ENCODE results near the gene GRID2. TPM values are rescaled to one million over a fixed set of nuclear protein-coding genes. Genes with fewer than 3 reads are reported as not detected.

Gene GRID2
- total RNA-seq, 2 donors from 2014 or later: 27.3 to 40.4 TPM

DNA sequence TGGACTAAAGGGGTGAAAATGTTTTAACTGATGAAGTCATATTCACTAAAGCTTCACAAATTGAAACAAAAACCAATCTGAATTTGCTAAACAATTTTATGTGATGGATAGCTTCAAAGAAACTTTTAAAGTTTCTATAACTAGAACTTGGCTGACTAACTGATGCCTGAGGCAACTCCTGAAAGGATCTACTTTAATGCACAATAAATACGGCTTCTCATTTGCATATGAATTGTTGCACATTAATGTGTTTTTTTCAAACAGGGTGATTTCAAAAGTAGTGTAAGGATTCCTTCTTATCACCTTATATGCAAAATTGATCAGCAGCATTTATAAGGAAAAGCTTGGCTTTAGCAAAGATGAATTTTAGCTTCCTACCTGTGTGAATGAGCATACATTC lies 1466.4 kb downstream of the GRID2 start:
- no peaks in the 10 kb centered on the region for H3K4me1 ChIP-seq (ENCODE audit: control insufficient read depth, insufficient read depth, low read length)

DNA sequence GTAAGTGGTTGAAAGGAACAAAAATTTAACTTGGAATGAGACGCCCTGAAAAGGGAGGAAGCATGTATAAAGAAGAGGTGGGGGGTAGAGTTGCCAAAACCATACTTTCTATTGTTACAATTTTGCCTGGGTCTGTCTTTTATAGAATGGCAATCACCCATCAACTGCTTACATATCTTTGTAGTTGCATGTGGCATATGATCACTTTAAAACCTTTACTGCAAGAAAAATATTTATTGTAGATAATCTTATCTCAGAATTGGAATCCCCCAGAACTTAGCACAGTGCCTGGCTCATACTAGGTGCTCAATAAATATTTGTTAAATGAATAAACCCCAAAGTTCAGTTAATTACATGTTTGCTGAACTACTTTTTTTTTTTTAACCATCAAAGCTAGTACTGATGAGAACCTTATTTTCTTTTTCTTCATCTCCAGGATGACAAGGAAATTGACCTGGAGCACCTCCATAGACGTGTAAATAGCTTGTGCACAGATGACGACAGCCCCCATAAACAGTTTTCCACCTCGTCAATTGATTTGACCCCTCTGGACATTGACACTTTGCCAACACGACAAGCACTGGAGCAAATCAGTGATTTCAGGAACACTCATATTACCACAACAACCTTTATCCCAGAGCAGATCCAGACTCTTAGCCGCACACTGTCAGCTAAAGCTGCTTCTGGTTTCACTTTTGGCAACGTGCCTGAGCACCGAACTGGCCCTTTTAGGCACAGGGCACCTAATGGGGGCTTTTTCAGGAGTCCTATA lies 1468.1 kb downstream of the GRID2 start:
- Mint-ChIP-seq H3K9me3 (no peaks in the 10 kb centered on the region), H3K36me3 (ENCODE audit: low read depth) (peaks cover 2% of the 10 kb centered on the region), H3K27me3 (ENCODE audit: insufficient read depth) (no peaks in the 10 kb centered on the region), H3K4me1 (no peaks in the 10 kb centered on the region), H3K27ac (no peak overlapping the region), H3K4me3 (no peak overlapping the region)
- 90 to 92% methylated on average over 6 to 8 of the region's 8 CpGs for WGBS, 2 experiments (ENCODE audit: insufficient coverage in 1 of 2, insufficient read length in 1 of 2)
- Histone ChIP-seq H3K27ac (ENCODE audit: low read depth, low read length) (no peak overlapping the region), H3K4me1 (ENCODE audit: control insufficient read depth, insufficient read depth, low read length) (no peaks in the 10 kb centered on the region), H3K27me3 (ENCODE audit: control insufficient read depth, insufficient read depth, low read length, poor library complexity, severe bottlenecking) (no peaks in the 10 kb centered on the region), H3K36me3 (ENCODE audit: control insufficient read depth, insufficient read depth, low read length) (no peaks in the 10 kb centered on the region), H3K9me3 (ENCODE audit: control insufficient read depth, low read length) (no peaks in the 10 kb centered on the region), H3K4me3 (ENCODE audit: low read length) (no peak overlapping the region), H3K9ac (ENCODE audit: extremely low read depth, low read length, poor library complexity, severe bottlenecking) (no peak overlapping the region)
- TF ChIP-seq CTCF (conservative IDR thresholded peaks at IDR 0.05): no peak
- no peak for DNase-seq

More for the DNA sequence above, 1466.4 kb downstream of the GRID2 start:
- H3K4me1 Mint-ChIP-seq: no peaks in the 10 kb centered on the region
- Histone ChIP-seq H3K4me3 (ENCODE audit: low read length) (no peak overlapping the region), H3K9ac (ENCODE audit: extremely low read depth, low read length, poor library complexity, severe bottlenecking) (no peak overlapping the region), H3K9me3 (ENCODE audit: control insufficient read depth, low read length) (no peaks in the 10 kb centered on the region), H3K36me3 (ENCODE audit: control insufficient read depth, insufficient read depth, low read length) (no peaks in the 10 kb centered on the region), H3K27me3 (ENCODE audit: control insufficient read depth, insufficient read depth, low read length, poor library complexity, severe bottlenecking) (no peaks in the 10 kb centered on the region), H3K27ac (ENCODE audit: low read depth, low read length) (no peak overlapping the region)
- H3K36me3 Mint-ChIP-seq (ENCODE audit: low read depth): peaks cover 2% of the 10 kb centered on the region
- H3K27me3 Mint-ChIP-seq (ENCODE audit: insufficient read depth): no peaks in the 10 kb centered on the region
- 100% methylated on average over 1 of the region's 1 CpG; no CpG with 5 or more reads in 1 of the 2 experiments for WGBS, 2 experiments (ENCODE audit: insufficient coverage in 1 of 2, insufficient read length in 1 of 2)
- H3K4me3 Mint-ChIP-seq: no peak overlapping the region
- no peaks in the 10 kb centered on the region for H3K9me3 Mint-ChIP-seq
- H3K27ac Mint-ChIP-seq: no peak overlapping the region
- TF ChIP-seq CTCF (conservative IDR thresholded peaks at IDR 0.05): no peak
- DNase-seq: no peak

DNA sequence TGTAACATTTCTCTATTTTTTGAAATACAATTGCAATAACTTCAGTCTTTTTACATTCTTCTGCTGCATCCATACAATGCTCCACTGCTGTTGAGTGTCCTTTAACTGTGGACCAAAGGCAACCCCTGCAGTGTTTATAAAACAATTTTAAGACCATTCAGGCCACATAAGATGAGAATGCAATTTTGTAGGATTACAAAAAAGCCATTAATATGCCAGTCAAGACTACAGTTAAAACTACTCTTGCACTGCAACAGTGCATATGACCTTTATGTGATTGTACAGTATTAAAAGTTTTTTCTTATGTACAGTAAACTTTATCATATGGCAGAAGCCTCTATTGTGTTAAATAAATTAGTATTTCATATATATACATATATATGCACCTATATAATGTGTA lies 1469.1 kb downstream of the GRID2 start:
- no peaks in the 10 kb centered on the region for H3K4me1 ChIP-seq (ENCODE audit: control insufficient read depth, insufficient read depth, low read length)

More for the DNA sequence above, 1469.1 kb downstream of the GRID2 start:
- Mint-ChIP-seq H3K4me3 (no peak overlapping the region), H3K27ac (no peak overlapping the region), H3K27me3 (ENCODE audit: insufficient read depth) (no peaks in the 10 kb centered on the region), H3K36me3 (ENCODE audit: low read depth) (peaks cover 2% of the 10 kb centered on the region), H3K9me3 (no peaks in the 10 kb centered on the region), H3K4me1 (no peaks in the 10 kb centered on the region)
- Histone ChIP-seq H3K27me3 (ENCODE audit: control insufficient read depth, insufficient read depth, low read length, poor library complexity, severe bottlenecking) (no peaks in the 10 kb centered on the region), H3K36me3 (ENCODE audit: control insufficient read depth, insufficient read depth, low read length) (no peaks in the 10 kb centered on the region), H3K4me3 (ENCODE audit: low read length) (no peak overlapping the region), H3K9me3 (ENCODE audit: control insufficient read depth, low read length) (no peaks in the 10 kb centered on the region), H3K9ac (ENCODE audit: extremely low read depth, low read length, poor library complexity, severe bottlenecking) (no peak overlapping the region), H3K27ac (ENCODE audit: low read depth, low read length) (no peak overlapping the region)
- DNase-seq: no peak
- no peak for TF ChIP-seq CTCF (conservative IDR thresholded peaks at IDR 0.05)
